K562 (cell line): ENCODE results near the gene RWDD3. TPM values are rescaled to one million over a fixed set of nuclear protein-coding genes. Genes with fewer than 3 reads are reported as not detected.

Source experiments
- ATAC-seq: fragments of 200-7000 bp; cut with Tn5 transposase; 3 replicates; pipeline ENCODE4 v1.9.1; 2020; ENCODE audit warnings: moderate library complexity
- BruUV-seq: library from RNA; stranded (reverse); fragments of 400-500 nt; replicated peaks from 2 replicates; lab custom pipeline; 2021; lab: Mats Ljungman, UMichigan
- CTCF ChIA-PET: fragments of 300-600 bp; formaldehyde crosslinking; extraction: SDS; loops from one replicate; lab custom pipeline; 2021; ENCODE audit warnings: low intra/inter-chr PET ratio; lab: Yijun Ruan, JAX
- POLR2A ChIA-PET: fragments of 300-600, 350-650 bp; sonication (Branson Sonifier 250); formaldehyde crosslinking; extraction: SDS; loops from one replicate; lab custom pipeline; 2021; ENCODE audit warnings: antibody characterized with exemption, inconsistent platforms; lab: Yijun Ruan, JAX
- DNase-seq, 4 experiments: peaks; one replicate each; pipeline versions ENCODE4 v3.0.0 to v3.0.0-alpha.2; 2011 to 2018; ENCODE audit warnings: low spot score in 3 of 4, mixed read lengths in 3 of 4; ENCODE audit errors: extremely low read depth in 1 of 4
- FAIRE-seq: peaks from 2 replicates; lab custom pipeline; 2011; peaks lifted over from hg19 to GRCh38; lab: Jason Lieb, UNC
- H2AFZ ChIP-seq: 2 replicates; pipeline ENCODE4 v1.6.0; 2011; ENCODE audit warnings: low read depth, low read length, control low read depth, inconsistent platforms
- H3K27ac ChIP-seq: fragments of 200-600 bp; 3 replicates; pipeline ENCODE4 v1.8.0; 2011; ENCODE audit warnings: low read depth, mild to moderate bottlenecking, control low read depth, inconsistent platforms, low read length, moderate library complexity, mixed read lengths; ENCODE audit errors: extremely low read depth
- H3K27me3 ChIP-seq, 2 experiments: fragments of 300-600 bp in 1 of 2; 2 replicates in 1 of 2; 3 replicates in 1 of 2; pipeline versions ENCODE4 v1.6.0 to v1.8.0; 2011; ENCODE audit warnings: inconsistent platforms in 2 of 2, low read length in 2 of 2, mild to moderate bottlenecking in 1 of 2, mixed read lengths in 1 of 2, moderate library complexity in 1 of 2; ENCODE audit not compliant: control insufficient read depth in 2 of 2, insufficient read depth in 2 of 2
- H3K36me3 ChIP-seq: fragments of 300-600 bp; 3 replicates; pipeline ENCODE4 v1.8.0; 2011; ENCODE audit warnings: mild to moderate bottlenecking, low read length, inconsistent platforms; ENCODE audit not compliant: control insufficient read depth, insufficient read depth
- H3K4me1 ChIP-seq, 2 experiments: fragments of 200-600 bp in 1 of 2; replicated peaks in 1 of 2; 2 replicates in 1 of 2; 3 replicates in 1 of 2; pipeline versions ENCODE4 v1.5.1 to v1.8.0; 2011; ENCODE audit warnings: inconsistent platforms in 2 of 2, low read length in 2 of 2, mild to moderate bottlenecking in 1 of 2, mixed read lengths in 1 of 2, moderate library complexity in 1 of 2; ENCODE audit not compliant: control insufficient read depth in 2 of 2, insufficient read depth in 2 of 2
- H3K4me2 ChIP-seq: 2 replicates; pipeline ENCODE4 v1.6.1; 2011; ENCODE audit warnings: low read length, control low read depth, inconsistent platforms, mixed read lengths; ENCODE audit not compliant: insufficient read depth
- H3K4me3 ChIP-seq: fragments of 200-600 bp; sonication (generic), shearing (Covaris generic); 2 replicates; pipeline ENCODE4 v1.5.1; 2016; ENCODE audit warnings: control low read depth, inconsistent platforms
- H3K79me2 ChIP-seq: fragments of 200-600 bp; 3 replicates; pipeline ENCODE4 v1.8.0; 2011; ENCODE audit warnings: low read length, inconsistent platforms; ENCODE audit not compliant: control insufficient read depth, insufficient read depth
- H3K9ac ChIP-seq, 2 experiments: 2 replicates each; pipeline versions ENCODE4 v1.6.0 to v1.6.1; 2011; ENCODE audit warnings: low read depth in 2 of 2, low read length in 2 of 2, control low read depth in 1 of 2, inconsistent platforms in 1 of 2, mild to moderate bottlenecking in 1 of 2, mixed read lengths in 1 of 2; ENCODE audit not compliant: insufficient read depth in 1 of 2
- H3K9me1 ChIP-seq: one replicate; pipeline ENCODE4 v1.6.0; 2011; ENCODE audit warnings: inconsistent platforms, mild to moderate bottlenecking, low read length, moderate library complexity; ENCODE audit not compliant: control insufficient read depth, insufficient read depth
- H3K9me3 ChIP-seq: replicated peaks from 2 replicates; pipeline ENCODE4 v1.5.1; 2011; ENCODE audit warnings: low read depth, low read length, inconsistent platforms; ENCODE audit not compliant: control insufficient read depth, insufficient read depth
- H4K20me1 ChIP-seq: replicated peaks from 2 replicates; pipeline ENCODE4 v1.6.1; 2011; ENCODE audit warnings: low read length, inconsistent platforms, mixed read lengths; ENCODE audit not compliant: control insufficient read depth, insufficient read depth
- C11orf30 ChIP-seq: fragments of 450-650 bp; IDR thresholded peaks from 2 replicates; pipeline ENCODE4 v1.6.1; 2016; ENCODE audit warnings: low read depth, mild to moderate bottlenecking
- CHD4 ChIP-seq: fragments of 200-600 bp; sonication (generic); IDR thresholded peaks from 3 replicates; pipeline ENCODE4 v1.6.1; 2012; ENCODE audit warnings: low read depth, mild to moderate bottlenecking, mixed read lengths, low read length, inconsistent platforms; ENCODE audit not compliant: insufficient read depth, insufficient replicate concordance, poor library complexity, severe bottlenecking
- EHMT2 ChIP-seq: fragments of 450-650 bp; IDR thresholded peaks from 2 replicates; pipeline ENCODE4 v1.6.1; 2018; ENCODE audit warnings: antibody characterized with exemption
- MAFF ChIP-seq: IDR thresholded peaks from 2 replicates; pipeline ENCODE4 v1.6.1; 2012; ENCODE audit warnings: low read length, improper control_type of control experiment
- MAFG ChIP-seq: fragments of 450-650 bp; conservative IDR thresholded peaks from 2 replicates; pipeline ENCODE4 v1.6.1; 2016; ENCODE audit warnings: missing genetic modification characterization, missing compliant biosample characterization
- MAFK ChIP-seq: IDR thresholded peaks from 2 replicates; pipeline ENCODE4 v1.6.1; 2011; ENCODE audit warnings: low read length, improper control_type of control experiment
- MEF2A ChIP-seq: IDR thresholded peaks from 2 replicates; pipeline ENCODE4 v1.6.1; 2011; ENCODE audit warnings: low read depth, mild to moderate bottlenecking, low read length, moderate library complexity; ENCODE audit not compliant: control insufficient read depth
- MEF2D ChIP-seq: conservative IDR thresholded peaks from 2 replicates; pipeline ENCODE4 v1.6.1; 2016; ENCODE audit warnings: low read depth, missing genetic modification characterization, missing compliant biosample characterization
- ZNF316 ChIP-seq: fragments of 450-650 bp; IDR thresholded peaks from 2 replicates; pipeline ENCODE4 v1.6.1; 2016
- WGBS: fragments of 100-300 bp; shearing (Covaris generic); methylation state at CpG from one replicate; pipeline ENCODE4 v1.1.6; 2016; ENCODE audit warnings: low coverage, mixed read lengths; ENCODE audit not compliant: insufficient coverage; ENCODE audit errors: missing lambda C conversion rate; 5-methylcytosine and 5-hydroxymethylcytosine counted together
- in situ Hi-C: fragments of 300-500 bp; cut with MboI; formaldehyde crosslinking; loops from 4 replicates; pipeline ENCODE4 v1.15.0; 2018; ENCODE audit warnings: inconsistent platforms, mixed read lengths
- intact Hi-C: fragments of 100-400 bp; cut with micrococcal nuclease; formaldehyde crosslinking; loops from 2 replicates; pipeline ENCODE4 v1.14.2; 2022
- polyA plus RNA-seq, 8 experiments: library from polyadenylated mRNA; depleted of rRNA in 4 of 8; stranded (reverse) in 5 of 8; unstranded in 3 of 8; fragments of >200 nt; fragmentation: Nextera tagmentation in 2 of 8; fragmentation: Illumina TruSeq in 1 of 8; extraction: Ambion mirVana in 2 of 8; extraction: Trizol in 1 of 8; gene quantifications; 2 replicates each; pipeline versions ENCODE4 v1.2.1 to v1.2.3, GENCODE V29; 2011 to 2014; ENCODE audit warnings: inconsistent platforms in 1 of 8, missing spikeins in 1 of 8
- total RNA-seq, 7 experiments: library from RNA; depleted of rRNA in 6 of 7; stranded (reverse); fragments of >200 nt in 6 of 7; fragmentation: Illumina TruSeq in 2 of 7; extraction: Trizol in 2 of 7; gene quantifications; 2 replicates each; pipeline versions ENCODE4 v1.2.1 to v1.2.3, GENCODE V29; 2011 to 2021; ENCODE audit warnings: low replicate concordance in 1 of 7

The RWDD3 gene
- total and polyA plus RNA-seq, 9 of the 15 experiments (the other 6 are each of a cell fraction or from before 2014, with no cell fraction given), result 21.6 to 65.0 (median 34.9) TPM

DNA sequence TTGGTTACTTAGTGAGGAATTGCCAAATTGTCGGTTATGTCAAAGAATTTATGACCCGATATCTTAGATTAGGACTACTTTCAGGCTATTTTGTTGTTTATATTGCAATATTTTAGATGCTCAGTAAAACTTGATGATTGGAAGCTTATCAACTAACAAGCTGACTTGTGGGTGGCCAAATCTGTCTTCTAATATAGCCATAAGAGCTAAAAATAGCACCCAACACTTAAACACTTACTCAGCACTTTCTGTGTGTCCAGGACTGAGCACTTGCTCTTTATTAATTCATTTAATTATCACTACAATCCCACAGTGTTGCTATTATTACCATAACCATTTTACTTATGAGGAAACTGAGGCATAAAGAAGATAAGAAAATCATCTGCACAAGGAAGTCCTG lies 50.4 kb downstream of the RWDD3 start:
- H3K79me2 ChIP-seq, result no peaks in the 10 kb centered on the region
- H3K36me3 ChIP-seq, result no peaks in the 10 kb centered on the region
- no peaks in the 10 kb centered on the region for H3K4me1 ChIP-seq
- in situ Hi-C loops (no loop called here), intact Hi-C loops (loop anchor here (10.0 kb wide), 1 partner anchor 1430 kb away; no protein-coding TSS in a partner anchor)
- no peaks in the 10 kb centered on the region for H3K9me3 ChIP-seq
- H3K27me3 ChIP-seq, result no peaks in the 10 kb centered on the region
- 14% methylated on average over 2 of the region's 2 CpGs for WGBS
- no peaks in the 10 kb centered on the region for H4K20me1 ChIP-seq
- H3K9ac ChIP-seq, result no peak overlapping the region
- ChIA-PET POLR2A (interaction anchor here (0.6 kb wide), 1 partner anchor 329 kb away, joined by 3 read pairs; no protein-coding TSS in a partner anchor), CTCF (no interaction called here)
- FAIRE-seq (no peak), DNase-seq (no peak), ATAC-seq (no peak)
- BruUV-seq, result no TSS peak
- no peak overlapping the region for H2AFZ ChIP-seq
- no peak overlapping the region for H3K4me3 ChIP-seq
- H3K27ac ChIP-seq, result no peak overlapping the region
- H3K9me1 ChIP-seq, result no peaks in the 10 kb centered on the region
- TF ChIP-seq MAFK, result peak; percentile 91
- TF ChIP-seq EHMT2, result no peak
- TF ChIP-seq MEF2A, result peak; percentile 83
- peak; percentile 74 for TF ChIP-seq MEF2D (tag)
- peak; percentile 90 for TF ChIP-seq MAFF
- TF ChIP-seq CHD4, result no peak
- peak; percentile 95 for TF ChIP-seq ZNF316
- TF ChIP-seq C11orf30, result peak; percentile 87
- peak; percentile 86 for TF ChIP-seq MAFG (tag)
- H3K4me2 ChIP-seq, result no peak overlapping the region
